GM18907 (cell line): ENCODE results near the gene PIGN.

ENCODE experiments used
- ATAC-seq: cut with Tn5 transposase; IDR thresholded peaks from one replicate; pipeline ENCODE4 v1.9.1; 2021; ENCODE audit warnings: mild to moderate bottlenecking, moderate library complexity; ENCODE audit not compliant: unreplicated experiment

The PIGN gene

DNA sequence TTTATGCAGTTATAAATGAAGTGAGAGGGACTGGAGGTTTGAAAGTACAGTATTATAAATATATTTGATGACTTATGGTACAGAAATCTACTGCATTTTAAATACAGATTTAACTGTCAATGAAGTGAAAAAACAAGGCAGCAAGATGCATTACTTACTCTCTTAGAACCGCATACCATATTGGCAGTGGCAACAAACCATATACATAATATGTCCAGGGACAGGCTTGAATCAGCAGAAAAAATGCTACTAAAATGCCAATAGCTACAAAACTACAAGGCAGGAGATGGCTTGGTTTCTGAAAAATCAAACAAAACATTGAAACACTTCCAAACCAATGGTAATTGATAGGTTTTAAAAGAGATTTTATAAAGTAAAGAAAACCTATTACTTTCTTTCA lies 77.2 kb downstream of the PIGN start:
- ATAC-seq = no peak

DNA sequence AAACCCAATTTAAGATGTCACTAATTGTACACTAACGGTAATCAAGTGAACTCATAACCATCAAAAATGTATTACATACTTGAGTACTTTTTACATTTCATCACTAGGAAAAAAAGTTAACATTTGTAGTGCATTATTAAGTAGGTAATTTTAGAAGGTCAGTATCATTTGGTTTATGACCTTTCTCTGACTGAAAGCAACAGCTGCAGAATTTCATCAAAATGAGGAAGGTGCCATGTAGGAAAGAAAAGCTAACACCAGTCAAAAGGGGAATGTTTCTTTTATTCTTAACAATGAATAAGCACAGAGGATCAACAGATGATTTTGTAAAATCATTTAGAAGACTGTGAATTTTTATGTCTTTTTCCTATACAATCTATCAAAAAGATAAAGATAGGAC lies 79.0 kb downstream of the PIGN start:
- no peak for ATAC-seq

DNA sequence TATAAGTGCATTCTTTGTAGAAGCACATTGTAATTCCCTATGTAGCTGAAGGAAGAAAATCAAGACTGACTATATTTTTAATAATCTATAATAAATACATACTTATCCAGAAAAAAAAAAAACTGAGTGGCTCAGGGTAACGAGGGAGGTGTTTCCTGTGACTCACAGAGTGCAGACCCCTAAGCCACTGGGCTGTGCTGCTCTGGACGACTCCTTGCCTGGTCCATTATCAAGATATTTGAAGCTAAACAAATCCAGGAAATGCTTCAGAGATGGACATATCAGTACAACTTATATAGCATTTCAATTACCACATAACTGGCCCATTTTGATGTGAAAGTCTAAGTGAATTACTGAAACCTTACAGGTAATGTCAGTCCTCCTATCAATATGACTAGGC lies 80.6 kb downstream of the PIGN start:
- ATAC-seq = no peak

DNA sequence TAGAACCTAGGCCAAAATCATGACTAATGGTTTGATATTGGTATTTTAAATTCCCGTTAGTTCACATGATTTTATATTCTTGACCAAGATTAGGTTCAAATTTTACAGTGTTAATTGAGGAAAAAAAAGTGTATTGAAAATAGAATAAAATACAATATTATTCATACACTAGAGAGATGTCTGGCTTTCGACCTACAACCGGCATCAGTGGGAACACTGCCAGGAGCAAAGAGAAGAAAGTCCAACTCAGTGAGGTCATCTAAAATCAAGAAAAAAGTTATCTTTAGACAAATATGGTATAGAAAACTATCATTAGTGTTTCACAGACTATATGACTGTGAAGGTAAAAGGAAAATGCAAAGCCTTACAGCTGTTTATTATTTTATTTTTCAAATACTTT lies 81.5 kb downstream of the PIGN start:
- ATAC-seq = no peak

DNA sequence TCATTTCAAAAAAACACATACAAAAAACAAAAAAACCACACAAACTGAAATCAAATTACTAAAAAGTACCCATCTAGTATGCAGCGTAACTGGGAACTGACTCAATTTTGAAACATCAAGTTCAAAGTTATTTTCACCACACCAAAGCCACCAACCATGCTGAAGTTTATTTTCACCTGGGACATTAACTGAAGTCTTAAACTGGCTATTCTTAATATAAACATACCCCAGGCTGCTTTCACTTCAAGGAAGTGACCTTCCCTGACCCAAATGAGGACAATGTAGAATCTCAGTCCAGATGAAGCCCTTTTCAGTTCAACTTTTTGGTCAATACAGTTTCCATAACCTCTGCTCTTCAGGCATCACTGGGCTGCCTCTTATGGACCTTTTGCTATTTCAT lies 84.6 kb downstream of the PIGN start:
- peak; percentile 62 for ATAC-seq

DNA sequence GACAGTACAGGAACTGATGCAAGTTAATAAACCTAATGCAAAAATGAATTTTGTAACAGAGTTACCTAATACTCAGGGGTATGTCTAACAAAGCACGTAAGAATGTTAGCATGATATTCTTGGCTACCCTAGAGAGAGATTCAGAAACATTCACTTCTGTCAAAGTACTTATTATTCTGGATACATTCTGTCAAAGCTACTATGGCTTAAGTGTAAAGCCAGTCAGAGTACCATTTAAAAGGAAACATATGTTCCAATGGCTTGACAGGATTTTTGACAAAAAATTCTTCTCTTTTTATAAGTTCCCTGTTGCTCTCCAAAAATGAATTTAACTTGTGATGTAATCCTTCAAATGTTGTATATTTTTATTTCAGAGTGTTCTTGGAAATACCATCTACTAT lies 85.5 kb downstream of the PIGN start:
- ATAC-seq = no peak

DNA sequence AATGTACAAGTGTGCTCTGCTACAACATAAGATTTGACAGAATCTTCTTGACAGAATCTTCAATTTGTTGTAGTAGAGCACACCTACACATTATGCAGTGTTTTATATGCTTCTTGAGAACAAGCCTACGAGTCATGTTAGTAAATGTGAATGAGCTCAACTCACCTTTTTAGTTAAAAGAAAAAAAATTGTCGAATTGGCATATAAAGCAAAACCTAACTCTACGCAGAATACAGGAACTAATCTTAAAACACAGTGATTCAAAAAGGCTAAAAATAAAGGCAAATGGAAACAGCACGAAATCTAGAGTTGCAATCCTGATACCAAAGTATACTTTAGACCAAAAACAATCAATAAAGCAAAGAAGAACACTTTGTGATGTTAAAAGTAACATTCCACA lies 87.9 kb downstream of the PIGN start:
- no peak for ATAC-seq

DNA sequence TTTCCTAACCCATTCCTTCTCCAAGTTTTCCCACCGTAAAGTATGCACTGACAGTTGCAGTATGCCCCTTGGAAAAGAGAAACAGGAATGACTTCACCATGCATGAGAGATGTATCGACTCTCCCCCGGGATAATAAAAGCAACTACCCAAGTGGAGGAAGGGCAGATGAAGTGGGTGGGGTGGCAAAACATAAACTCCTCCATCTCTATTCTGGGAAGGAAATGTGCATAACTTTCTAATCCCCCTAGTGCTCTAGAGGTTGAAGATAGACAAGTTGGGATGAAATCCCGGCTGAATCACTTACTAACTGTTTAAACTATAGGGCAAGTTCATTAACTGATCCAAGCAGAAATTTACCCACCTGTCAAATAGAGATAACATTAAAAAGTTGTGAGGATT lies 89.2 kb downstream of the PIGN start:
- no peak for ATAC-seq

DNA sequence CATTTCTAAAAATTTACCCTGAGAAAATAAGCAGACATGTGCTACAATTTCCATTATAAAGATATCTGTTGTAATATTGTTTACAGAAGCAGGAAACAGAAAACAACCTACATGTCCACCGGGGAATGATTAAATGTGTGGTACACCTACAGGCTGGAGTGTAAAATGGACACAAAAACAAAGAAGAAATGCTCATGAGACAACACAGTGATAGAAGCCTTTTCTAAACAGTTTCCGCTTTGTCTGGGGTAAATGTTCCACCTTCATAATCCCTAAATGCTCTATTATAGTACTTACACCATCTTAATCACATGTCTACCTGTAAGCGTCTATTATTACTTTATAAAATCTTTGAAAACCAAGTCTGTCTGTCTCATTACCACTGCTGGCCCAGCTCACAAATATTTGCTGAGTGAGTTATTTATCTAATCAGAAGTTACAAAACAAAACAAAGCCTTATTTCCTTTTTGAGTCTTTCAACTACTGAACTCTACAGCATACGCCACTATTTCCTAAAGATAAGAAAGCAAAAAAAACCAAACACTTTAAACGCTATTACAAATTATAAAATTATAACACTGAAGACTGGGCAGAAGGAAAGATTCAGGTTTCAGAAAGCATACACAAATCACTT lies 95.3 kb downstream of the PIGN start:
- no peak for ATAC-seq

DNA sequence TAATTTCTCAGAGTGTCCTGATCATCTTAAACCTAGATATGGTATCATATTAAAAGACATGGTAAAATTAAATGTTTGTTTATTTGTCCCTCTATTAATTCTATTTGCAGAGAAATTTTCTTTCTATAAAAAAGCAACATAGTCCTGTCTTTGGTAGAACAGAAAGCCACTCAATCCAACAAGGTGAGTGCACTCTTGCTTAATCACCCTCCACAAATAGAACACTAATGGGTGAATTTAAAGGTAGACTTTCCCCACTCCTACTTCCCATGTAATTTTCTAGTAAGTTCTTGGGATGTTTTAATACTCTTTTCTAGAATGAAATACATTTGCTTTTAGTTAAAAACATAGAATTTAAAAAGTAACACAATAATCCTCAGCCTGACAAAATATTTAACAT lies 97.7 kb downstream of the PIGN start:
- no peak for ATAC-seq

DNA sequence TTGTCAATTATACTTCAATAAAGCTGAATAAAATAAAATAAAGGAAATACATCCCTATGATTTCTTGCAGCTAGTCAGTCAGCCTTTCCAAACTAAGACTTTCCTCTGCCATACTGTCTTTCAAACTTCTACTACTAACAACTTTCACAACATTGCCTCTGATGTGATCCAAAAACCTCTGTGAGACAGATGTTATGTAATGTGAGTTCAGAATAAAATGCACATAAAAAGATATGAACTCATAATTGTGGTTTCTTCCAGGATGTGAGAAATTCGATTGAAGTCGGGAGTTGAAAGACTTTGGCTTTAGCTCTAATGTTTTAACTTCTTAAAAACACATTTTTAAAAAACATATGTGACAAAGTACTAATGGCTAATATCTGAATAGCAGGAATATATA lies 98.7 kb downstream of the PIGN start:
- ATAC-seq = no peak

DNA sequence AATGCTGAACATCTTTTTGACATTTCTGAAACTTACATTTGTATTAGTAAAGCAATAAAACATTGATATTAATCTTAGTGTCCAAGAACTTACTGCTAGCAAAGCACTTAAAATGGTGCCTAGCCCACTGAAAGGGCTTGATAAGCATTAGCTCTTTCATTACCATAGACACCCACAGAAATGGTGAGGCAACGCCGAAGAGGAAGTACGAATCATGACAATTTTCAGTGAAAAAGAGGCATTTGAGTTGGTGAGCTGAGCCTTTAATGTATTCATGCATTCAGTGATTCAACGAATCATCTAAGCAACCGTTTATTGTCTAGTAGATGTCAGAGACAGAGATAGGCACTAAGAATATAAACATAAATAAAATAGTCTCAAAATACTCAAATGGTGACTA lies 101.1 kb downstream of the PIGN start:
- ATAC-seq = no peak

DNA sequence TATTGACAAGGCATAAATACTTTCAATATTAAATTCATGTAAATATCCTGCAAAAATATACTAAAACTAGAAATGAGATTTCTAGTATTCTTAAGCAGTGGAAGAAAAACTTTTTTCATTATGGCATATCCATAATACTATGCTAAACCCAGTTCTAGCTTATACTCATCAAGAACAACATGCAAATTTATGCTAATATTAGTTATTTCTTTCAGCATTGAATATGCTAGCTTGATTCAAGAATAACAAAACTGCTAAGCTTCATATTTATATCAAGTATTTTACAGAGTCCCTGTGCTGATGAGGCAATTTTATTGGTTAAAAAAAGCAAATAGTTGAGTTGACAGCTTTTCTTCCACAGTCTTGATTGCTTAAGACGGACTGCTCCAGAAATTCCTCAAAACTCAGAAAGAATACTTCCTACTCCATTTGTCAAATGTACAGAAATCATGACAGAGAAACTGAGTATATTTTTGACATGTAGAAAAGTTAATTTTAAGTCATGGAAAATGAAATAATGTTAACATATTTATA lies 105.0 kb downstream of the PIGN start:
- no peak for ATAC-seq

DNA sequence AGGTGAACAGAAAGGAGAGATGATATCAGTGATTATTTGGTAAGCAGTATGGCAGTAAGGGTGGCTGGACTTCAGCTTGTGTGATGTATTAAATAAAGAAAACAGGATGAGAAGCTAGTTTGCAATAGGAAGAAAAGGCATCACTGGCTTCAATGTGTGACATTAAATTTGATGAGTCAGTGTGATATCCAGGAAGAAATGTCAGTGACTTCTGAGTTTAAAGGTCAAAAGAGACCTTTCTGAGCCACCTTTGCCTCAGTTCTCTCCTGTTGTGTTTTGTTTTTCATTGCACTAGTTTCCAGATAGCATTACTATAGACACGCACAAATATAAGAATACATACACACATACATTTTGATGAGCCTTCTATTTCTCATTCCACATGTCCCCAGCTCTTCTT lies 105.6 kb downstream of the PIGN start:
- ATAC-seq = no peak

DNA sequence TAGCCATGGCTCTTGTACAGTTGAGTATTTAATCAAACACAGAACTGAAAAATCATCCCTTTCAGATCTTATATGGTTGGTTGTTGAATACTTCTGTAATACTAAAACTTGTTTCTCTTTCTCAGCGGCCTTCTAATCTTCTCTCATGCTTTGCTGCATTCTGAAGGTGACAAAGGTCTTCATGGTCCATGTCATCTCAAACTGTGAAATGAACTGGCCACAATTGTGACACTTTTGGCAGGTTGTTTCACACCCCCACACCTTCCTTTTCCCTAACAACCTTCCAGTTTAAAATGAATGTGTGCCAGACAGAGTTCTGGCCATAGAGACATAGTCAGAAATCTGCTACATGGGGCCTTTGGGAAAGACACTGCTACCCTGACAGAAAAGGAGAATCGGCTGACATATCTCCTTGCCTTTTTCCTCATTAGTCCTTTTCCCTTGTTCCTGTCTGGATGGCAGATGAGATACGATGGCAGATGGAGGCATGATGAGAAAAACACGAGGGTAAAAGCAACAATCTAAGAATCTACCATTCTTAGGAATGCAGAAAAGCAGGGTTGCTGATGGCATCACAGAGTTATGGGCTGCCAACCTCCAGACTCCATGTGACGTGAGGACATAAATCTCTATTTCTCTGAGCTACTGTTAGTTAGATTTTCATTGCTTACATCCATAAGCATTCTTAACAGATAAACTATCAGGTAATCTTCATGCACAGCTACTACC lies 106.5 kb downstream of the PIGN start:
- ATAC-seq = no peak

DNA sequence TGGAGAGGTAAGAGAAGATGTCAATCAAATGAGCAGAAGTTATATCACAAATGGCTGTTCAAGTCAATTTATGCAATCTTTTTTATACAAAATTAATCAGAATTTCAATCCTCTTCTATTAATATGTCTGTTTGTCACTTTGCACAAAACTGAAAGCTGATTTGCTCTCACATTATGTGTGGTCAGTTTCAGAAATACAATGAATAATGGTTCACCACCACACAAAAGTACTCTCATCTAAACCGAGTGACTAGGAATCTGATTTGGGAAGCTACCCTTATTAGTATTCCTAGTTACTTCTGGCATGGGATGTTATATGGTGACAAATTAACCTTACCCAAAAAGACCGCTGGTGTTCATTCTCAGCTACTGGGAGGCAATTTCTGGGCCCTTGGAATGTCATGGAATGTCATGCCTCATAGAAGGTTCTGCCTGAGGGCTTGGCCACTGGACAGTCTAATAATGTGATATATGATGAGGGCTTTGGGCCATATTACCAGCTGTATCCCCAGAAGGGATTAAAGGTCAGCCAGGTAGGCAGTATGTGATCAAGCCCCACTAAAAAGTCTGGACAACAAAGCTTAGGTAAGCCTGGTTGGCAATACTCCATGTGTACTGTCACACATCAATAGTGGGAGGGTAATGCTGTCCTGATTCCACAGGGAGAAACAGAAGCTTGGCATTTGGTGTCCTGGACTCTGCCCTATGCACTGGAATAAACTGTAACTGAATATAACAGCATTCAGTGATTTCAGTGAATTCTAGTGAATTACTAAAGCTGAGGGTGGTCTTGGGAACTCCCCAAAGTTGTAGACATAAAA lies 113.2 kb downstream of the PIGN start:
- ATAC-seq = no peak

DNA sequence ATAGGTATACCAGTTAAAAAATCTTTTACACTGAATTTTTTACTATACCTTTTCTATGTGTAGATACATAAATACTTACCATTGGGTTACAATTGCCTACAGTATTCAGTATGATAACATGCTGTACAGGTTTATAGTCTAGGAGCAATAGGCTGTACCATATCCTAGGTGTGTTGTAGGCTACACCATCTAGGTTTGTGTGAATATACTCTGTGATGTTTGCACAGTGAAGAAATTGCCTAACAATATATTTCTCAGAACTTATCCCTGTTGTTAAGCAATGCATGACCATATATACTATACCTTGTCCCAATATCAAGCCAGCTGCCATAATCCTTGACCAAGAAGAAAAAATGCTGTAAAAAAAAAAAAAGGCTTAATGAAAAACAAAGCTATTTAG lies 114.5 kb downstream of the PIGN start:
- ATAC-seq = no peak

DNA sequence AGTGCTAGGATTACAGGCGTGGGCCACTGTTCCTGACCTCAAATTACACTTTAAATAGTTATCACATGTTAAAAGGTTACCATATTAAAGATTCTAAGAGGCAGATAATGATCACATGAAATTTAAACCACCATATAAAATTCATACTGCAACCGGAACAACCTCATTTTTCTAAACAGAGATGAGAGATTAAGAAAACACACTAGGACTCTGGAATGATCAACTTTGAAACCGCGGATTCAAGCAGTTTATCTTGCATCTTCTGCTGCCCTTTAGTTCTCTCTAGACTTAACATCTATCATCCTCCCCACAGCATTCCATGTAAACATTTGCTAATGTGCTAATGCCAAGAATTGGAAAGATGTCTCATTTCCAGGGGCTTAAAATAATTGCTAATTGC lies 115.8 kb downstream of the PIGN start:
- no peak for ATAC-seq

DNA sequence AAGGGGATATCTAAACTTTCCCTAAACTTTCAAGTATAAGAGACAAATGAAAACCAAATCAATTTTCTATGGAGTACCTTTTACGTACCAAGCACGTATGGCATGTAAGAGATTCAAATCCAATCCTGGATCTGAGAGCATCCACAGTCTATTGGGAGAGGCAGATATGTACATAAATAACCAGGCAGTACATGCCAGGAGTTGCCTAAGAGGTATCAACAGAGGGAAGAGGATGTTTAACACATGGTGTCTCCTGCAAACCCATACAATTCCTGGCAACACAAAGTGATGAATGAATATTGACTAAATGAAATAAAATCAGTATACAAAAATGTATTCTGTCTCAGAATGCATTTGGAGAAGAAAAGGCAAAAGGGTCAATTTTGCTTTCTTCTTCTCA lies 116.6 kb downstream of the PIGN start:
- no peak for ATAC-seq

DNA sequence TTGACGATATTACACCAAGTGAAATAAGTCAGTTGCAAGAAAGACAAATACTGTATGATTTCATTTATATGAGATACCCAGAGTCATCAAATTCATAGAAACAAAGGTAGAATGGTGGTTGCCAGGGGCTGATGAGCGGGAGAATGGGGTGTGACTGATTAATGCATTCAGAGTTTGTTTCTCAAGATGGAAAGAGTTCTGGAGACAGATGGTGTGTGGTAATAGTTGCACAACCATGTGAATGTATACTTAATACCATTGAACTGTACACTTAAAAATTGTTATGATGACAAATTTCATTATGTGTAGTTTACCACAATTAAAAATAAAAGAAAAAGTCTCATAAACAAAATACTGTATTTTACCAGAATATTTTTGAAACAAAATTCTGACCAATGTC lies 117.3 kb downstream of the PIGN start:
- ATAC-seq = no peak

DNA sequence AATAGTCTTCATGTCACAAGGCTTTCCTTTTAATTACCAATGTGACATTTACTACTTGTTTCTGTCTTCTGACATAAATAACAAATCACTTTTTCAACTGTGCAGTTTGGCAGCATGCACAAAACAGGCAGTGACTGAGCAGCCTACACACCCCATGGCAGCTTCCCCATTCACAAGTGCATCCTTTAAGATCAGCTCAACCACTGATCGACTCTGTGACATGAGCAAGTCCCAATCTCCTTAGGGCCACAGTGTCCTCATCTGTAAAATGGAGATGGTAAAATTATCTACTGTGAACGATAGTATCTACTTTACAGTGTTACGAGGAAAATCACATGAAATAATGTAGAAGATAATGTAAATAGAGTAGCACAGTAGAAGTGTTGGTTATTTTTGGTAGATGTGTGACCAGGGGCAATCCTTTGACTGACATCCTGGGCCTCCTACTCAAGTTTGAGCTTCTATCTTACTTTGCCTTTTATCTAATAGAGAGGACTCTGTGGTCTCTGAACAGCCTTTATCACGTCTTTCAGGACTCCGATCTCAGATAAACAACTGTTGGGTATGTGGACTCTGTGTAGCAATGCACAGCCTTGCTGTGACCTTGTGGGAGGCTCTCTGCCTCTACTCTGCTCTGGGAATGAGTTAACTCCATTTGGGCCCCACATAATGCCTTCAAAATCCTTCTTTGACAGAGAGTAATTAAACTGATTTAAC lies 120.6 kb downstream of the PIGN start:
- ATAC-seq = no peak
